Lower leg skin (tissue), 3 donors: ENCODE results near the gene POMZP3.
"Not testable (repeated sequence)": the region's sequence is repeated elsewhere in the genome, so short reads cannot be mapped to it uniquely, and the experiment has no call there.

ENCODE experiments used
- CTCF ChIP-seq, 3 donors: fragments of 450-650 bp; IDR thresholded peaks; one replicate each; pipeline ENCODE4 v1.5.1; 2016; ENCODE audit warnings: antibody characterized with exemption in 3 of 3, mild to moderate bottlenecking in 3 of 3, moderate library complexity in 2 of 3
- POLR2A ChIP-seq, 2 donors: fragments of 450-650 bp; IDR thresholded peaks; one replicate each; pipeline ENCODE4 v1.6.1; 2016 to 2017; ENCODE audit warnings: antibody characterized with exemption in 2 of 2, mild to moderate bottlenecking in 1 of 2, moderate library complexity in 1 of 2

- not testable (repeated sequence) for TF ChIP-seq CTCF, POLR2A (IDR thresholded peaks at IDR 0.05)
Measured at GRCh38 chr7:76592694-76593093, 34.4 kb downstream of the POMZP3 start.
